ENCODE results near the gene ITGAX.

GRCh38 chr16:31407406-31407805 is 52.4 kb downstream of the ITGAX start:
- TF ChIP-seq ARNTL (CRISPR knock-in tag; IDR thresholded peaks at IDR 0.05; ENCODE audit: borderline replicate concordance, low read depth) (no peak), TOX (CRISPR knock-in tag; IDR thresholded peaks at IDR 0.05; ENCODE audit: borderline replicate concordance) (no peak), TSHZ2 (CRISPR knock-in tag; IDR thresholded peaks at IDR 0.05) (no peak), ZNF565 (CRISPR knock-in tag; conservative IDR thresholded peaks at IDR 0.05; ENCODE audit: low read depth) (no peak), PATZ1 (CRISPR knock-in tag; IDR thresholded peaks at IDR 0.05; ENCODE audit: borderline replicate concordance) (no peak), RARB (CRISPR knock-in tag; IDR thresholded peaks at IDR 0.05) (no peak), OSR1 (CRISPR knock-in tag; IDR thresholded peaks at IDR 0.05) (no peak), BACH2 (CRISPR knock-in tag; IDR thresholded peaks at IDR 0.05; ENCODE audit: borderline replicate concordance) (no peak)
